Liver (tissue), 9 donors: Measurements from ENCODE around the gene NDOR1. TPM values are rescaled to one million over a fixed set of nuclear protein-coding genes. Genes with fewer than 3 reads are reported as not detected.

Source experiments
- DNase-seq: peaks from one replicate; pipeline ENCODE4 v3.0.0-alpha.2; 2017; ENCODE audit warnings: low spot score
- H3K27ac ChIP-seq, 2 donors: one replicate each; pipeline ENCODE4 v1.7.0; 2013; ENCODE audit warnings: inconsistent platforms in 2 of 2, low read length in 2 of 2, control low read depth in 1 of 2, low read depth in 1 of 2, mild to moderate bottlenecking in 1 of 2
- H3K27me3 ChIP-seq, 4 donors: one replicate each; pipeline versions ENCODE4 v1.6.1 to v1.7.0; 2013; ENCODE audit warnings: low read length in 3 of 4, inconsistent platforms in 1 of 4, mild to moderate bottlenecking in 1 of 4, moderate library complexity in 1 of 4; ENCODE audit not compliant: control insufficient read depth in 4 of 4, insufficient read depth in 4 of 4
- H3K36me3 ChIP-seq, 4 donors: one replicate each; pipeline versions ENCODE4 v1.6.1 to v1.7.0; 2013; ENCODE audit warnings: low read length in 3 of 4, mild to moderate bottlenecking in 3 of 4, low read depth in 1 of 4, moderate library complexity in 1 of 4; ENCODE audit not compliant: control insufficient read depth in 4 of 4, insufficient read depth in 3 of 4
- H3K4me1 ChIP-seq, 4 donors: one replicate each; pipeline versions ENCODE4 v1.6.1 to v1.7.0; 2013; ENCODE audit warnings: low read length in 3 of 4, mild to moderate bottlenecking in 3 of 4, moderate library complexity in 1 of 4; ENCODE audit not compliant: control insufficient read depth in 4 of 4, insufficient read depth in 4 of 4
- H3K4me3 ChIP-seq, 3 donors: one replicate each; pipeline versions ENCODE4 v1.6.1 to v1.7.0; 2013; ENCODE audit warnings: low read length in 3 of 3, control low read depth in 1 of 3, low read depth in 1 of 3, mild to moderate bottlenecking in 1 of 3
- H3K9ac ChIP-seq, 2 donors: one replicate each; pipeline ENCODE4 v1.7.0; 2013; ENCODE audit warnings: low read length in 2 of 2, mild to moderate bottlenecking in 2 of 2, moderate library complexity in 2 of 2, control low read depth in 1 of 2, low read depth in 1 of 2
- H3K9me3 ChIP-seq, 4 donors: one replicate each; pipeline versions ENCODE4 v1.6.1 to v1.7.0; 2013; ENCODE audit warnings: low read length in 3 of 4; ENCODE audit not compliant: control insufficient read depth in 4 of 4
- FOXA1 ChIP-seq: IDR thresholded peaks from 2 replicates; pipeline ENCODE4 v1.6.1; 2016; ENCODE audit warnings: antibody characterized with exemption
- FOXA2 ChIP-seq: IDR thresholded peaks from 2 replicates; pipeline ENCODE4 v1.6.1; 2016; ENCODE audit warnings: antibody characterized with exemption
- GABPA ChIP-seq, 2 donors: IDR thresholded peaks in 1 of 2; conservative IDR thresholded peaks in 1 of 2; 2 replicates each; pipeline ENCODE4 v1.6.1; 2016; ENCODE audit warnings: antibody characterized with exemption in 2 of 2, mild to moderate bottlenecking in 1 of 2, moderate library complexity in 1 of 2
- JUND ChIP-seq, 2 donors: IDR thresholded peaks; 2 replicates each; pipeline ENCODE4 v1.6.1; 2016; ENCODE audit warnings: antibody characterized with exemption in 2 of 2
- RAD21 ChIP-seq, 2 donors: IDR thresholded peaks; 2 replicates each; pipeline ENCODE4 v1.6.1; 2016; ENCODE audit warnings: antibody characterized with exemption in 2 of 2, mild to moderate bottlenecking in 2 of 2
- RXRA ChIP-seq, 2 donors: IDR thresholded peaks; 2 replicates each; pipeline ENCODE4 v1.6.1; 2017 to 2018; ENCODE audit warnings: antibody characterized with exemption in 2 of 2, mild to moderate bottlenecking in 1 of 2
- WGBS: extraction: QIAGEN DNeasy Blood & Tissue Kit; methylation state at CpG from one replicate; pipeline ENCODE4 v1.1.7; 2013; 5-methylcytosine and 5-hydroxymethylcytosine counted together
- polyA plus RNA-seq, 2 donors: library from polyadenylated mRNA; stranded (reverse) in 1 of 2; unstranded in 1 of 2; fragments of 200-250 nt in 1 of 2; fragments of >200 nt in 1 of 2; fragmentation: Nextera tagmentation in 1 of 2; extraction: Ambion mirVana in 1 of 2; gene quantifications; one replicate each; pipeline versions ENCODE4 v1.2.1 to v1.2.3, GENCODE V29; 2013 to 2015
- total RNA-seq, 2 donors: library from RNA; depleted of rRNA; stranded (reverse); fragments of >200 nt; gene quantifications; one replicate each; pipeline ENCODE4 v1.2.3, GENCODE V29; 2014
- TF ChIP-seq, protein P1 (sequence below): IDR thresholded peaks from 2 replicates; pipeline ENCODE4 v1.6.1; 2016; ENCODE audit warnings: antibody characterized with exemption
- TF ChIP-seq, protein P2 (sequence below): IDR thresholded peaks from 2 replicates; pipeline ENCODE4 v1.6.1; 2016; ENCODE audit warnings: antibody characterized with exemption, mild to moderate bottlenecking
- TF ChIP-seq, protein P3 (sequence below): fragments of 150-350 bp; IDR thresholded peaks from 2 replicates; pipeline ENCODE4 v1.5.1; 2017; ENCODE audit warnings: improper control_type of control experiment, low read depth, low read length; ENCODE audit not compliant: missing input control
- donor health status: healthy.
- donor health status: healthy.
- donor health status: healthy.
- donor health status: healthy.
- donor health status: healthy.

The NDOR1 gene
- total and polyA plus RNA-seq, 4 donors = 2.5 to 4.7 (median 3.2) TPM

DNA sequence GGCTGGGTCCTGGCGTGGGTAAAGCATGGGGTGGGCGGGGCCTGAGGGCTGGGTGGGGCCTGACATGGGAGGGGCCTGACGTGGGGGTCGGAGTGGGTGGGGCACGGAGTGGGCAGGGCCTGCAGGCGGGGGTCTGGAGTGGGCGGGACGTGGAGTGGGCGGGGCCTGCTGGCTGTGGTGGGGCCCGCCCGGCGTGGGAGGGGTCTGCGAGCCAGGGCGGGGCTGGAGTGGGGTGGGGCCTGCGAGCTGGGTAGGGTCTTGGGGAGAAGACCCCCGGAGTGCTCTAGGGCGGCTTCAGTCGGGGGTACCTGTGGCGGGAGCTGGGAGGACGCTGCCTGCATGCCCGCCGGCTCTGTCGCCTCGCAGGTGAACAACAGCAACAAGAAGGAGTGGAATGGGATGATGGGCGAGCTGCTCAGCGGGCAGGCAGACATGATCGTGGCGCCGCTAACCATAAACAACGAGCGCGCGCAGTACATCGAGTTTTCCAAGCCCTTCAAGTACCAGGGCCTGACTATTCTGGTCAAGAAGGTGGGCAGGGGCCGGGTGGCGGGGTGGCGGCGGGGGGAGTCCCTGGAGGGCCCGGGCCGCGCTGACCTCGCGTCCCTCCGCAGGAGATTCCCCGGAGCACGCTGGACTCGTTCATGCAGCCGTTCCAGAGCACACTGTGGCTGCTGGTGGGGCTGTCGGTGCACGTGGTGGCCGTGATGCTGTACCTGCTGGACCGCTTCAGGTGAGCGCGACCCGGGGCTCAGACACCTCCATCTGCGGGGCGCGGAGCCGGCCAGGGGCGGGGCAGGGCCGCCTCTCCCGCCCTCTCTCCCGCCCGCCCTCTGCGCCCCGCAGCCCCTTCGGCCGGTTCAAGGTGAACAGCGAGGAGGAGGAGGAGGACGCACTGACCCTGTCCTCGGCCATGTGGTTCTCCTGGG lies 43.7 kb upstream of the NDOR1 start (continued):
- TF ChIP-seq, protein P1, sequence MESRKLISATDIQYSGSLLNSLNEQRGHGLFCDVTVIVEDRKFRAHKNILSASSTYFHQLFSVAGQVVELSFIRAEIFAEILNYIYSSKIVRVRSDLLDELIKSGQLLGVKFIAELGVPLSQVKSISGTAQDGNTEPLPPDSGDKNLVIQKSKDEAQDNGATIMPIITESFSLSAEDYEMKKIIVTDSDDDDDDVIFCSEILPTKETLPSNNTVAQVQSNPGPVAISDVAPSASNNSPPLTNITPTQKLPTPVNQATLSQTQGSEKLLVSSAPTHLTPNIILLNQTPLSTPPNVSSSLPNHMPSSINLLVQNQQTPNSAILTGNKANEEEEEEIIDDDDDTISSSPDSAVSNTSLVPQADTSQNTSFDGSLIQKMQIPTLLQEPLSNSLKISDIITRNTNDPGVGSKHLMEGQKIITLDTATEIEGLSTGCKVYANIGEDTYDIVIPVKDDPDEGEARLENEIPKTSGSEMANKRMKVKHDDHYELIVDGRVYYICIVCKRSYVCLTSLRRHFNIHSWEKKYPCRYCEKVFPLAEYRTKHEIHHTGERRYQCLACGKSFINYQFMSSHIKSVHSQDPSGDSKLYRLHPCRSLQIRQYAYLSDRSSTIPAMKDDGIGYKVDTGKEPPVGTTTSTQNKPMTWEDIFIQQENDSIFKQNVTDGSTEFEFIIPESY = no peak
- TF ChIP-seq, protein P2, sequence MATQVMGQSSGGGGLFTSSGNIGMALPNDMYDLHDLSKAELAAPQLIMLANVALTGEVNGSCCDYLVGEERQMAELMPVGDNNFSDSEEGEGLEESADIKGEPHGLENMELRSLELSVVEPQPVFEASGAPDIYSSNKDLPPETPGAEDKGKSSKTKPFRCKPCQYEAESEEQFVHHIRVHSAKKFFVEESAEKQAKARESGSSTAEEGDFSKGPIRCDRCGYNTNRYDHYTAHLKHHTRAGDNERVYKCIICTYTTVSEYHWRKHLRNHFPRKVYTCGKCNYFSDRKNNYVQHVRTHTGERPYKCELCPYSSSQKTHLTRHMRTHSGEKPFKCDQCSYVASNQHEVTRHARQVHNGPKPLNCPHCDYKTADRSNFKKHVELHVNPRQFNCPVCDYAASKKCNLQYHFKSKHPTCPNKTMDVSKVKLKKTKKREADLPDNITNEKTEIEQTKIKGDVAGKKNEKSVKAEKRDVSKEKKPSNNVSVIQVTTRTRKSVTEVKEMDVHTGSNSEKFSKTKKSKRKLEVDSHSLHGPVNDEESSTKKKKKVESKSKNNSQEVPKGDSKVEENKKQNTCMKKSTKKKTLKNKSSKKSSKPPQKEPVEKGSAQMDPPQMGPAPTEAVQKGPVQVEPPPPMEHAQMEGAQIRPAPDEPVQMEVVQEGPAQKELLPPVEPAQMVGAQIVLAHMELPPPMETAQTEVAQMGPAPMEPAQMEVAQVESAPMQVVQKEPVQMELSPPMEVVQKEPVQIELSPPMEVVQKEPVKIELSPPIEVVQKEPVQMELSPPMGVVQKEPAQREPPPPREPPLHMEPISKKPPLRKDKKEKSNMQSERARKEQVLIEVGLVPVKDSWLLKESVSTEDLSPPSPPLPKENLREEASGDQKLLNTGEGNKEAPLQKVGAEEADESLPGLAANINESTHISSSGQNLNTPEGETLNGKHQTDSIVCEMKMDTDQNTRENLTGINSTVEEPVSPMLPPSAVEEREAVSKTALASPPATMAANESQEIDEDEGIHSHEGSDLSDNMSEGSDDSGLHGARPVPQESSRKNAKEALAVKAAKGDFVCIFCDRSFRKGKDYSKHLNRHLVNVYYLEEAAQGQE = no peak
- TF ChIP-seq RXRA (IDR thresholded peaks at IDR 0.05) (no peak), JUND (IDR thresholded peaks at IDR 0.05) (no peak)

DNA sequence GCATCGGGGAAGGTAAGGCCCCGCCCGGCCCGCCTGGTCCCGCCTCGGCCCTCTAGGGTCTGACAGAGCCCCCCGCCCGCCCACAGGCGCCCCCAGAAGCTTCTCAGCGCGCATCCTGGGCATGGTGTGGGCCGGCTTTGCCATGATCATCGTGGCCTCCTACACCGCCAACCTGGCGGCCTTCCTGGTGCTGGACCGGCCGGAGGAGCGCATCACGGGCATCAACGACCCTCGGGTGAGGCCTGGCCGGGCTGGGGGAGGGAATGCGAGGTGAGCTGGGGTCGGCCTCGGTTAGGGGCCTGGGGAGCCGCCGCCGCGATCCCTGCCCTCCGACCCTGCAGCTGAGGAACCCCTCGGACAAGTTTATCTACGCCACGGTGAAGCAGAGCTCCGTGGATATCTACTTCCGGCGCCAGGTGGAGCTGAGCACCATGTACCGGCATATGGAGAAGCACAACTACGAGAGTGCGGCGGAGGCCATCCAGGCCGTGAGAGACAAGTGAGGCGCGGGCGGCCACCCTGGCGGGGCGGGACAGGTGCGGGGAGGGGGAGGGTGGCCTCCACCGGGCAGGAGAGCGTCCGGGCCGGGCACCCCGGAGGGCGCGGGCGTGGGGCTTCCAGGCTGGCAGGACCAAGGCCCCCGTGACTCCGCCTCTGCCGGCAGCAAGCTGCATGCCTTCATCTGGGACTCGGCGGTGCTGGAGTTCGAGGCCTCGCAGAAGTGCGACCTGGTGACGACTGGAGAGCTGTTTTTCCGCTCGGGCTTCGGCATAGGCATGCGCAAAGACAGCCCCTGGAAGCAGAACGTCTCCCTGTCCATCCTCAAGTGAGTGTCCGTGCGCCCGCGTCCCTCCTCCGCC lies 42.8 kb upstream of the NDOR1 start:
- H3K9me3 ChIP-seq = no peaks in the 10 kb centered on the region
- H3K27me3 ChIP-seq = peaks cover 4 to 21% (median 14%) of the 10 kb centered on the region in 4 donors
- no peaks in the 10 kb centered on the region for H3K36me3 ChIP-seq
- H3K4me3 ChIP-seq = no peak overlapping the region
- H3K4me1 ChIP-seq = peaks cover 0 to 9% (median 4%) of the 10 kb centered on the region in 4 donors
- no peak overlapping the region for H3K27ac ChIP-seq
- TF ChIP-seq, protein P1 = no peak
- TF ChIP-seq RAD21 (IDR thresholded peaks at IDR 0.05) (no peak), GABPA (IDR thresholded peaks at IDR 0.05 in 1 of 2, conservative IDR thresholded peaks at IDR 0.05 in 1 of 2) (no peak), FOXA1 (no peak), FOXA2 (no peak)
- TF ChIP-seq, protein P2 = no peak
- TF ChIP-seq, protein P3, sequence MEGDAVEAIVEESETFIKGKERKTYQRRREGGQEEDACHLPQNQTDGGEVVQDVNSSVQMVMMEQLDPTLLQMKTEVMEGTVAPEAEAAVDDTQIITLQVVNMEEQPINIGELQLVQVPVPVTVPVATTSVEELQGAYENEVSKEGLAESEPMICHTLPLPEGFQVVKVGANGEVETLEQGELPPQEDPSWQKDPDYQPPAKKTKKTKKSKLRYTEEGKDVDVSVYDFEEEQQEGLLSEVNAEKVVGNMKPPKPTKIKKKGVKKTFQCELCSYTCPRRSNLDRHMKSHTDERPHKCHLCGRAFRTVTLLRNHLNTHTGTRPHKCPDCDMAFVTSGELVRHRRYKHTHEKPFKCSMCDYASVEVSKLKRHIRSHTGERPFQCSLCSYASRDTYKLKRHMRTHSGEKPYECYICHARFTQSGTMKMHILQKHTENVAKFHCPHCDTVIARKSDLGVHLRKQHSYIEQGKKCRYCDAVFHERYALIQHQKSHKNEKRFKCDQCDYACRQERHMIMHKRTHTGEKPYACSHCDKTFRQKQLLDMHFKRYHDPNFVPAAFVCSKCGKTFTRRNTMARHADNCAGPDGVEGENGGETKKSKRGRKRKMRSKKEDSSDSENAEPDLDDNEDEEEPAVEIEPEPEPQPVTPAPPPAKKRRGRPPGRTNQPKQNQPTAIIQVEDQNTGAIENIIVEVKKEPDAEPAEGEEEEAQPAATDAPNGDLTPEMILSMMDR = peak; percentile 23
- WGBS = 10% methylated on average over 74 of the region's 74 CpGs
- H3K9ac ChIP-seq = no peak overlapping the region
- DNase-seq = no peak
